Head of caudate nucleus (tissue), 42 donors: ENCODE measurements around the gene CLEC17A.
A peak's percentile ranks its signal among the peaks of the same experiment; 100 is the strongest.
"Not testable (repeated sequence)": the region's sequence is repeated elsewhere in the genome, so short reads cannot be mapped to it uniquely, and the experiment has no call there.

ENCODE experiments used
- DNase-seq, 42 donors: peaks; one replicate each; pipeline versions ENCODE4 v3.0.0 to v3.0.0-alpha.2; 2020 to 2021; ENCODE audit warnings: mixed read lengths in 7 of 42
- intact Hi-C: fragments of 100-400 bp; cut with DNase I; formaldehyde crosslinking; loops from one replicate; pipeline ENCODE4 v1.15.0; 2022

CLEC17A gene

GRCh38 chr19:14624491-14624890, 41.6 kb downstream of the CLEC17A start:
- DNase-seq, intact Hi-C loops: not testable (repeated sequence)

GRCh38 chr19:14629557-14629956, 46.7 kb downstream of the CLEC17A start:
- DNase-seq, result no peak
- intact Hi-C loops, result no loop called here

- DNase-seq, result no peak
- intact Hi-C loops, result no loop called here
These were observed 49.4 kb downstream of the CLEC17A start for GRCh38 chr19:14632286-14632685.

- DNase-seq, result no peak
- intact Hi-C loops, result no loop called here
These were observed 56.8 kb downstream of the CLEC17A start for GRCh38 chr19:14639536-14640277.

- DNase-seq, result no peak
- intact Hi-C loops, result no loop called here
These were observed 65.6 kb downstream of the CLEC17A start for GRCh38 chr19:14648506-14648905.

GRCh38 chr19:14649020-14649419, 66.1 kb downstream of the CLEC17A start:
- intact Hi-C loops, result no loop called here
- no peak for DNase-seq

- DNase-seq, result no peak
- intact Hi-C loops, result no loop called here
These were observed 67.3 kb downstream of the CLEC17A start for GRCh38 chr19:14650161-14650560.

GRCh38 chr19:14654786-14655560, 72.1 kb downstream of the CLEC17A start:
- intact Hi-C loops, result no loop called here
- no peak for DNase-seq

- intact Hi-C loops, result no loop called here
- DNase-seq, result no peak
These were observed 72.8 kb downstream of the CLEC17A start for GRCh38 chr19:14655726-14656125.

GRCh38 chr19:14659874-14660489, 77.1 kb downstream of the CLEC17A start:
- intact Hi-C loops, result no loop called here
- no peak for DNase-seq

- DNase-seq, result peak in 2 of 42 donors; percentile 3
- intact Hi-C loops, result no loop called here
These were observed 78.6 kb downstream of the CLEC17A start for GRCh38 chr19:14661372-14661924.
